ENCODE measurements around the gene FGF19. TPM values are rescaled to one million over a fixed set of nuclear protein-coding genes. Genes with fewer than 3 reads are reported as not detected.
A peak's percentile ranks its signal among the peaks of the same experiment; 100 is the strongest.

FGF19 gene
- total RNA-seq, 1 experiment from 2014 or later: 7.4 TPM

- Histone ChIP-seq H2BK120ac (ENCODE audit: low read depth, low read length, poor library complexity, severe bottlenecking) (no peak overlapping the region), H3K4ac (ENCODE audit: low read depth, low read length) (no peak overlapping the region), H3K4me2 (ENCODE audit: insufficient read depth, insufficient read length, low read length) (no peak overlapping the region), H2BK12ac (ENCODE audit: insufficient read length, low read depth, low read length) (no peak overlapping the region), H3K9ac (ENCODE audit: extremely low read depth, insufficient read length, low read length) (no peak overlapping the region), H3K14ac (ENCODE audit: insufficient read depth, low read length) (no peak overlapping the region; the same call in 1 of the 2 replicates), H3K23me2 (ENCODE audit: insufficient read length, low read depth, low read length, poor library complexity, severe bottlenecking) (no peaks in the 10 kb centered on the region), H2BK15ac (ENCODE audit: low read depth, low read length) (no peak overlapping the region), H3K4me1 (ENCODE audit: insufficient read depth, low read length) (no peaks in the 10 kb centered on the region), H2AFZ (ENCODE audit: low read length) (no peak overlapping the region), H3K18ac (ENCODE audit: insufficient read length, low read depth, low read length) (no peak overlapping the region), H2AK5ac (ENCODE audit: insufficient read length, low read length) (no peak overlapping the region), H2BK20ac (ENCODE audit: low read depth, low read length, poor library complexity, severe bottlenecking) (no peak overlapping the region), H3K79me2 (ENCODE audit: insufficient read depth, low read length) (no peaks in the 10 kb centered on the region), H2BK5ac (ENCODE audit: insufficient read length, low read length) (no peak overlapping the region), H3T11ph (ENCODE audit: low read length) (no peak overlapping the region), H3K9me3 (ENCODE audit: control insufficient read depth, low read depth, low read length) (no peaks in the 10 kb centered on the region), H3K27ac (ENCODE audit: insufficient read length, low read depth, low read length) (no peak overlapping the region), H4K91ac (ENCODE audit: insufficient read length, low read depth, low read length) (no peak overlapping the region), H3K56ac (ENCODE audit: insufficient read length, low read depth, low read length) (no peak overlapping the region), H3K27me3 (ENCODE audit: insufficient read depth, low read length) (no peaks in the 10 kb centered on the region), H3K79me1 (ENCODE audit: insufficient read depth, low read depth, low read length, poor library complexity, severe bottlenecking) (no peaks in the 10 kb centered on the region), H3K23ac (ENCODE audit: insufficient read length, low read depth, low read length) (no peak overlapping the region), H4K8ac (replicated peaks; ENCODE audit: insufficient read length, low read depth, low read length) (no peak overlapping the region), H4K20me1 (ENCODE audit: control insufficient read depth, insufficient read depth, insufficient read length) (no peaks in the 10 kb centered on the region), H4K5ac (ENCODE audit: insufficient read length, low read depth, low read length) (no peak overlapping the region)
- no peak for TF ChIP-seq CTCF (conservative IDR thresholded peaks at IDR 0.05)
- Mint-ChIP-seq H3K27ac (peak overlapping the region in 1 of 3 experiments; percentile 62; a peak in 1 of 7 replicates), H3K4me1 (peaks cover 26 to 32% of the 10 kb centered on the region in 2 experiments), H3K36me3 (ENCODE audit: insufficient read depth in 1 of 3, low read depth in 3 of 3) (peaks cover 15 to 28% (median 25%) of the 10 kb centered on the region in 3 experiments; a peak in 6 of 7 replicates), H3K27me3 (ENCODE audit: low read depth) (no peaks in the 10 kb centered on the region), H3K9me3 (no peaks in the 10 kb centered on the region), H3K4me3 (no peak overlapping the region)
- no CpG with 5 or more reads among the region's 13 CpGs for WGBS (ENCODE audit: extremely low coverage, insufficient read length, low lambda C conversion rate)
- no peak for DNase-seq
These were observed 41.0 kb downstream of the FGF19 start for GRCh38 chr11:69662806-69663205.
